ENCODE measurements around the gene RAB10. TPM values are rescaled to one million over a fixed set of nuclear protein-coding genes. Genes with fewer than 3 reads are reported as not detected.

The RAB10 gene
- total RNA-seq, 3 donors from 2014 or later = 82.6 to 101 (median 100) TPM

DNA sequence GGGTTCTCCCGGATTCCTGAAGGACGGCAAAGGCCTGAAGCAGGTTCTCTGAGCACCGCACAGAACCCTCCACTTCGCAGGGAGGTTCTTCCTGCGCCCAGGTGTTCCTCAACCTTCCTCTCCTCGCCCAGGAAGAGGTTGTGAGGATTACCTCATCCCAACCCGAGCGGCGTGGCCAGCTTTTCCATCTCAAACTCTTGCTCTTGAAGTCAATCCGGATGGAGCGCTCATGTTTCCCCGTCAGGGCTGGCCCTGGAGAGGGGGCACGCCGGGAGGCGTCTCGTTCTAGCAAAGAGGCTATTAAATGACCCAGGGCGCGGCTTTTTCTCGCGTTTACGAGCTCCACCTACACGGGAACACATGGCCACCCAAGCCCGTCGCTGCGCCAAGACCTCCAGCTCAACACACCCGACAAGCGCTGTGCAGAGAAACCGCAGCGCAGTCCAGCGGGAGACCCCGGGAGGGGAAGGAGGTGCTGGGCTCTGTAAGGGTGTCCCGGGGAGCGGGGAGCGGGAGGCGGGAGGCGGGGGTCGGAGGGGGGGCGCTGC, 540 bp upstream of the RAB10 start:
- Histone ChIP-seq H3K4me3 (peak overlapping the region; percentile 84 to 95 (median 84)), H3K4me1 (no peaks in the 10 kb centered on the region), H3K27ac (peak overlapping the region; percentile 97), H3K27me3 (no peaks in the 10 kb centered on the region), H3K9me3 (no peaks in the 10 kb centered on the region), H3K36me3 (no peaks in the 10 kb centered on the region)
- TF ChIP-seq POLR2A (IDR thresholded peaks at IDR 0.05) = no peak
- peak in 2 of 3 donors; percentile 16 to 62 for TF ChIP-seq POLR2AphosphoS5 (IDR thresholded peaks at IDR 0.05)
- DNase-seq (ENCODE audit: low spot score in 2 of 2) = peak; percentile 66 to 70
- intact Hi-C loops (cut with DNase I; ENCODE audit: low total_unique reads) = no loop called here

DNA sequence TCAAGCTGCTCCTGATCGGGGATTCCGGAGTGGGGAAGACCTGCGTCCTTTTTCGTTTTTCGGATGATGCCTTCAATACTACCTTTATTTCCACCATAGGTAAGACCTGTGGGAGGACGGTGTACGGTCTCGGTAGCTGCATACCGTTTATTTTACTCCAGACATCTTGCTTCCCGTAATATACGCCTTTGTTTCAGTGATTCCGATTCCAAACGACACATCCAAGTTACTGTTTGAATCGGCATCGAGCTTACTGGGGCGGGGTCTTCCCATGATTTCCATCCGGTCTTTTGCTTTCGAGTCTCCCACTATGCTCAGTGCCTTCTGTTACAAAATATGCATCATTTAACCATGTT, 731 bp downstream of the RAB10 start:
- H3K27ac ChIP-seq = peak overlapping the region; percentile 97
- no peak for DNase-seq (ENCODE audit: low spot score in 2 of 2)
- no peaks in the 10 kb centered on the region for H3K36me3 ChIP-seq
- H3K27me3 ChIP-seq = no peaks in the 10 kb centered on the region
- peak overlapping the region; percentile 84 to 95 (median 84) for H3K4me3 ChIP-seq
- H3K9me3 ChIP-seq = no peaks in the 10 kb centered on the region
- intact Hi-C loops (cut with DNase I; ENCODE audit: low total_unique reads) = no loop called here
- H3K4me1 ChIP-seq = no peaks in the 10 kb centered on the region
- no peak for TF ChIP-seq POLR2A (IDR thresholded peaks at IDR 0.05)
- TF ChIP-seq, protein P1, sequence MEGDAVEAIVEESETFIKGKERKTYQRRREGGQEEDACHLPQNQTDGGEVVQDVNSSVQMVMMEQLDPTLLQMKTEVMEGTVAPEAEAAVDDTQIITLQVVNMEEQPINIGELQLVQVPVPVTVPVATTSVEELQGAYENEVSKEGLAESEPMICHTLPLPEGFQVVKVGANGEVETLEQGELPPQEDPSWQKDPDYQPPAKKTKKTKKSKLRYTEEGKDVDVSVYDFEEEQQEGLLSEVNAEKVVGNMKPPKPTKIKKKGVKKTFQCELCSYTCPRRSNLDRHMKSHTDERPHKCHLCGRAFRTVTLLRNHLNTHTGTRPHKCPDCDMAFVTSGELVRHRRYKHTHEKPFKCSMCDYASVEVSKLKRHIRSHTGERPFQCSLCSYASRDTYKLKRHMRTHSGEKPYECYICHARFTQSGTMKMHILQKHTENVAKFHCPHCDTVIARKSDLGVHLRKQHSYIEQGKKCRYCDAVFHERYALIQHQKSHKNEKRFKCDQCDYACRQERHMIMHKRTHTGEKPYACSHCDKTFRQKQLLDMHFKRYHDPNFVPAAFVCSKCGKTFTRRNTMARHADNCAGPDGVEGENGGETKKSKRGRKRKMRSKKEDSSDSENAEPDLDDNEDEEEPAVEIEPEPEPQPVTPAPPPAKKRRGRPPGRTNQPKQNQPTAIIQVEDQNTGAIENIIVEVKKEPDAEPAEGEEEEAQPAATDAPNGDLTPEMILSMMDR (IDR thresholded peaks at IDR 0.05) = no peak
- no peak for TF ChIP-seq POLR2AphosphoS5 (IDR thresholded peaks at IDR 0.05)

DNA sequence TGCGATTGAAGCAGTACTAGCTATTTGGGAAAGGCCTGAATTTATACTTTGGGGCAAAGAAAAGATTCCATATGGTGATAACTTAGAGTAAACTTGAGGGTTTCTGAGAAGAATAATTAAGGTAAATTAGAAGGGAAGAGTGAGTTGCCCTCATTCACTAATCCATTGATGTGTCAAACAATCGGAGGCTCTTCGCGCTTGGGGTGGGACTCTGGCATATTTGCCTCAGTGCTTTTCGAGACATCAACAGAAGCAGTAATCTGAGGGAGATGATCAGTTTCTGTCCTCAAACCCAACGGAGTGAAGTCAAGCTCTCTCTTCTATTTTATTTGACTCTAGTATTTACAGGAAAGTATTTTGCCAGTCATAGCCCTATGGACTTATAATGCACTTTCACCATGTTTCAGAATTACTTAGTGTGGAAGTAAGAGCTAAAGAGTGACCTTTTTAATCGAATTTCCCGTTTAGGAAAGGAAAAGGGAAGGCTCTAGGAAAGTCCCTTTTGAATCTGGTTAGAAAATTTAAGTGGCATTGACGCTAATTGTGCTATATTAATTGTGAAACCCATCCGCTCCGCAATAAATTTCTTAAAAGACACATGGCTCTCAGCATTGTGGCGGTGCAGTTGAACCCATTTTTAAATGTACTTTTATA, 1.3 kb downstream of the RAB10 start:
- Histone ChIP-seq H3K4me3 (peak overlapping the region; percentile 84 to 95 (median 84)), H3K36me3 (no peaks in the 10 kb centered on the region), H3K9me3 (no peaks in the 10 kb centered on the region), H3K27me3 (no peaks in the 10 kb centered on the region), H3K27ac (peak overlapping the region; percentile 97), H3K4me1 (no peaks in the 10 kb centered on the region)
- TF ChIP-seq POLR2AphosphoS5 (IDR thresholded peaks at IDR 0.05) (no peak), POLR2A (IDR thresholded peaks at IDR 0.05) (no peak)
- TF ChIP-seq, protein P1 (IDR thresholded peaks at IDR 0.05) = no peak
- intact Hi-C loops (cut with DNase I; ENCODE audit: low total_unique reads) = loop anchor here (5.0 kb wide), 1 partner anchor 1063 kb away; the partner anchor contains the start of gene DNAJC27
- DNase-seq (ENCODE audit: low spot score in 2 of 2) = no peak

DNA sequence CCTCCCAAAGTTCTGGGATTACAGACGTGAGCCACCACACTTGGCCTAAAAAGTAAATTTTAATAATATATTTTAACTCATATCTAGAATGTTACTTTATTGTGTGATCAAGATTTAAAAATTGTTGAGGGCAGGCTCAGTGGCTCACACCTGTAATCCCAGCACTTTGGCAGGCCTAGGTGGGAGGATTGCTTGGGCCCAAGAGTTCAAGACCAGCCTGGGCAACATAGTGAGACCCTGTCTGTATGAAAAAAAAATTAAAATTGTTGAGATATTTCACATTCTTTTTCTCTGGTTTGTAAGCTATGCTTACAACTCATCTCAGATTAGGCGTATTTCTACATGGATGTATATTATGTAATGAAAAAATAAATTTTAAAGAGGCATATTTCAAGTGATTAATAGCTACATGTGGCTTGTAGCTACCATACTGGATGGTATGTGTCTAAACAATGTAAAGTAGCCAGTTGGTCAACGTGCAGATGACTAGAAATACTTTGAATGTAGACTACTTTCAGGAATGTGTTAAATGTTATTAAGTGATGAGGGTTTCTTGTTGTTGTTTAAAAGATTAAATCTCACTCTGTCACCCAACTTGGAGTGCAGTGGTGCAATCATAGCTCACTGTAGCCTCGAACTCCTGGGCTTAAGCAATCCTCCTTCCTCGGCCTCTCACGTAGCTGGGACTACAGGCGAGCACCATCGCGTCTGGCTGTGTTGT, 5.9 kb downstream of the RAB10 start:
- no peaks in the 10 kb centered on the region for H3K27me3 ChIP-seq
- H3K9me3 ChIP-seq = no peaks in the 10 kb centered on the region
- DNase-seq (ENCODE audit: low spot score in 2 of 2) = no peak
- peaks cover 0 to 4% of the 10 kb centered on the region in 2 donors for H3K4me1 ChIP-seq
- H3K27ac ChIP-seq = no peak overlapping the region
- TF ChIP-seq POLR2A (IDR thresholded peaks at IDR 0.05) = no peak
- TF ChIP-seq, protein P1 (IDR thresholded peaks at IDR 0.05) = no peak
- no peak for TF ChIP-seq POLR2AphosphoS5 (IDR thresholded peaks at IDR 0.05)
- no peaks in the 10 kb centered on the region for H3K36me3 ChIP-seq
- H3K4me3 ChIP-seq = no peak overlapping the region
- intact Hi-C loops (cut with DNase I; ENCODE audit: low total_unique reads) = loop anchor here (5.0 kb wide), 1 partner anchor 1067 kb away; the partner anchor contains the start of gene DNAJC27

DNA sequence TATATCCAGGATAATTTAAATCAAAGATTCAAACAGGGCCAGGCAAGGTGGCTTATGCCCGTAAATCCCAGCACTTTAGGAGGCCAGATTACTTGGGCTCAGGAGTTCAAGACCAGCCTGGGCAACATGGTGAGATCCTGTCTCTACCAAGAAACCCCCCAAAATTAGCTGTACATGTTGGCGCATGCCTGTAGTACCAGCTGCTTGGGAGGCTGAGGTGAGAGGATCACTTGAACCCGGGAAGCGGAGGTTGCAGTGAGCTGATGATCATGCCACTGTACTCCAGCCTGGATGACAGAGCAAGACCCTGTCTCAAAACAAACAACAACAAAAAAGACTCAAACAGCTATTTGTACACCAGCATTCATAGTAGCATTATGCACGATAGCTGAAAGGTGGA, 9.2 kb downstream of the RAB10 start:
- Histone ChIP-seq H3K4me1 (peaks cover 0 to 4% of the 10 kb centered on the region in 2 donors), H3K4me3 (no peak overlapping the region), H3K27ac (no peak overlapping the region), H3K9me3 (no peaks in the 10 kb centered on the region), H3K27me3 (no peaks in the 10 kb centered on the region), H3K36me3 (no peaks in the 10 kb centered on the region)
- intact Hi-C loops (cut with DNase I; ENCODE audit: low total_unique reads) = no loop called here
- DNase-seq (ENCODE audit: low spot score in 2 of 2) = no peak
- TF ChIP-seq POLR2AphosphoS5 (IDR thresholded peaks at IDR 0.05) = no peak
- TF ChIP-seq POLR2A (IDR thresholded peaks at IDR 0.05) = no peak
- TF ChIP-seq, protein P1 (IDR thresholded peaks at IDR 0.05) = no peak
